Fibroblast of skin of left biceps (primary cell): ENCODE results near the gene CC2D1A.
"Not testable (repeated sequence)": the region's sequence is repeated elsewhere in the genome, so short reads cannot be mapped to it uniquely, and the experiment has no call there.

Source experiments
- DNase-seq, 2 experiments: peaks; one replicate each; pipeline ENCODE4 v3.0.0-alpha.2; 2013; ENCODE audit warnings: low read depth in 2 of 2

The CC2D1A gene

GRCh38 chr19:13962699-13963602, 57.0 kb downstream of the CC2D1A start:
- DNase-seq = no peak

- DNase-seq = no peak
Measured at GRCh38 chr19:13963603-13964105, 57.7 kb downstream of the CC2D1A start.

- DNase-seq = no peak
Measured at GRCh38 chr19:13964776-13965175, 58.8 kb downstream of the CC2D1A start.

GRCh38 chr19:13965377-13965896, 59.4 kb downstream of the CC2D1A start:
- no peak for DNase-seq

- no peak for DNase-seq
Measured at GRCh38 chr19:13965926-13966683, 60.1 kb downstream of the CC2D1A start.

GRCh38 chr19:13966684-13967128, 60.7 kb downstream of the CC2D1A start:
- DNase-seq = no peak

GRCh38 chr19:13967206-13967605, 61.2 kb downstream of the CC2D1A start:
- DNase-seq = not testable (repeated sequence)

- DNase-seq = no peak
Measured at GRCh38 chr19:13968383-13968935, 62.5 kb downstream of the CC2D1A start.

- DNase-seq = no peak
Measured at GRCh38 chr19:13968999-13969398, 63.0 kb downstream of the CC2D1A start.

- no peak for DNase-seq
Measured at GRCh38 chr19:13969897-13970296, 63.9 kb downstream of the CC2D1A start.

- DNase-seq = not testable (repeated sequence)
Measured at GRCh38 chr19:13971868-13972267, 65.9 kb downstream of the CC2D1A start.

- no peak for DNase-seq
Measured at GRCh38 chr19:13972368-13973155, 66.6 kb downstream of the CC2D1A start.

GRCh38 chr19:13973479-13973878, 67.5 kb downstream of the CC2D1A start:
- not testable (repeated sequence) for DNase-seq

GRCh38 chr19:13974073-13974472, 68.1 kb downstream of the CC2D1A start:
- DNase-seq = no peak

GRCh38 chr19:13975870-13976269, 69.9 kb downstream of the CC2D1A start:
- DNase-seq = no peak

- no peak for DNase-seq
Measured at GRCh38 chr19:13976446-13976845, 70.4 kb downstream of the CC2D1A start.

GRCh38 chr19:13977803-13978202, 71.8 kb downstream of the CC2D1A start:
- DNase-seq = no peak

GRCh38 chr19:13978351-13979243, 72.6 kb downstream of the CC2D1A start:
- peak; percentile 12 to 14 for DNase-seq

GRCh38 chr19:13979244-13979615, 73.2 kb downstream of the CC2D1A start:
- DNase-seq = no peak

- DNase-seq = no peak
Measured at GRCh38 chr19:13979686-13980085, 73.7 kb downstream of the CC2D1A start.
